ENCODE results near the gene MYH7B.

- TF ChIP-seq CTCF (conservative IDR thresholded peaks at IDR 0.05; ENCODE audit: low read depth, low read length) (no peak), EZH2 (IDR thresholded peaks at IDR 0.05; ENCODE audit: borderline replicate concordance, low read depth, low read length, poor library complexity, severe bottlenecking) (no peak)
These were observed 35.1 kb downstream of the MYH7B start for GRCh38 chr20:34990661-34991214.
